ENCODE results near the gene UNC5C. TPM values are rescaled to one million over a fixed set of nuclear protein-coding genes. Genes with fewer than 3 reads are reported as not detected.

The UNC5C gene
- total RNA-seq, 4 donors from 2014 or later, result 0.98 to 2.3 (median 1.2) TPM

- TF ChIP-seq EP300 (IDR thresholded peaks at IDR 0.05) (no peak), CTCF (IDR thresholded peaks at IDR 0.05) (no peak), POLR2AphosphoS5 (IDR thresholded peaks at IDR 0.05) (no peak), POLR2A (IDR thresholded peaks at IDR 0.05) (no peak)
- no peak overlapping the region for H3K27ac ChIP-seq
- no peaks in the 10 kb centered on the region for H3K36me3 ChIP-seq
- H3K9me3 ChIP-seq, result no peaks in the 10 kb centered on the region
- no peaks in the 10 kb centered on the region for H3K27me3 ChIP-seq
- H3K4me1 ChIP-seq, result no peaks in the 10 kb centered on the region
- 52% methylated on average over 5 of the region's 5 CpGs for WGBS
- no peak for DNase-seq (ENCODE audit: low spot score in 2 of 2)
- no peak overlapping the region for H3K4me3 ChIP-seq
Measured at GRCh38 chr4:95188701-95189370, 359.9 kb downstream of the UNC5C start.

GRCh38 chr4:95186666-95187065, 362.1 kb downstream of the UNC5C start:
- H3K4me3 ChIP-seq, result no peak overlapping the region
- TF ChIP-seq POLR2AphosphoS5 (IDR thresholded peaks at IDR 0.05), result no peak
- TF ChIP-seq POLR2A (IDR thresholded peaks at IDR 0.05), result no peak
- no peak for TF ChIP-seq EP300 (IDR thresholded peaks at IDR 0.05)
- no peak for TF ChIP-seq CTCF (IDR thresholded peaks at IDR 0.05)
- no peak for DNase-seq (ENCODE audit: low spot score in 2 of 2)
- H3K9me3 ChIP-seq, result no peaks in the 10 kb centered on the region
- H3K27me3 ChIP-seq, result no peaks in the 10 kb centered on the region
- WGBS, result 91% methylated on average over 8 of the region's 8 CpGs
- H3K27ac ChIP-seq, result no peak overlapping the region
- no peaks in the 10 kb centered on the region for H3K36me3 ChIP-seq
- H3K4me1 ChIP-seq, result no peaks in the 10 kb centered on the region

- WGBS, result 67% methylated on average over 5 of the region's 5 CpGs
- no peak overlapping the region for H3K27ac ChIP-seq
Measured at GRCh38 chr4:95183656-95184408, 364.9 kb downstream of the UNC5C start.

GRCh38 chr4:95181996-95182306, 366.8 kb downstream of the UNC5C start:
- Histone ChIP-seq H3K4me1 (no peaks in the 10 kb centered on the region), H3K36me3 (no peaks in the 10 kb centered on the region), H3K27ac (no peak overlapping the region), H3K9me3 (no peaks in the 10 kb centered on the region), H3K27me3 (no peaks in the 10 kb centered on the region), H3K4me3 (no peak overlapping the region)
- DNase-seq (ENCODE audit: low spot score in 2 of 2), result no peak
- 43% methylated on average over 2 of the region's 2 CpGs for WGBS
- TF ChIP-seq EP300 (IDR thresholded peaks at IDR 0.05), result no peak
- TF ChIP-seq POLR2A (IDR thresholded peaks at IDR 0.05), result no peak
- no peak for TF ChIP-seq POLR2AphosphoS5 (IDR thresholded peaks at IDR 0.05)
- no peak for TF ChIP-seq CTCF (IDR thresholded peaks at IDR 0.05)

More at GRCh38 chr4:95183656-95184408, 364.9 kb downstream of the UNC5C start:
- Histone ChIP-seq H3K27me3 (no peaks in the 10 kb centered on the region), H3K4me3 (no peak overlapping the region), H3K9me3 (no peaks in the 10 kb centered on the region), H3K4me1 (no peaks in the 10 kb centered on the region), H3K36me3 (no peaks in the 10 kb centered on the region)
- no peak for DNase-seq (ENCODE audit: low spot score in 2 of 2)
- TF ChIP-seq POLR2AphosphoS5 (IDR thresholded peaks at IDR 0.05) (no peak), CTCF (IDR thresholded peaks at IDR 0.05) (no peak), POLR2A (IDR thresholded peaks at IDR 0.05) (no peak), EP300 (IDR thresholded peaks at IDR 0.05) (no peak)

- DNase-seq (ENCODE audit: low spot score in 2 of 2), result no peak
- H3K27ac ChIP-seq, result no peak overlapping the region
- H3K4me1 ChIP-seq, result no peaks in the 10 kb centered on the region
- TF ChIP-seq EP300 (IDR thresholded peaks at IDR 0.05) (no peak), POLR2AphosphoS5 (IDR thresholded peaks at IDR 0.05) (no peak), CTCF (IDR thresholded peaks at IDR 0.05) (no peak), POLR2A (IDR thresholded peaks at IDR 0.05) (no peak)
- no peaks in the 10 kb centered on the region for H3K27me3 ChIP-seq
- 65% methylated on average over 18 of the region's 18 CpGs for WGBS
- H3K9me3 ChIP-seq, result no peaks in the 10 kb centered on the region
- no peaks in the 10 kb centered on the region for H3K36me3 ChIP-seq
- no peak overlapping the region for H3K4me3 ChIP-seq
Measured at GRCh38 chr4:95181243-95181995, 367.4 kb downstream of the UNC5C start.
